ENCODE data around the gene SMTNL2.
A peak's percentile ranks its signal among the peaks of the same experiment; 100 is the strongest.

SMTNL2 gene

GRCh38 chr17:4545217-4545951, 38.9 kb upstream of the SMTNL2 start:
- DNase-seq (ENCODE audit: low read depth in 2 of 2, low spot score in 1 of 2): no peak

- DNase-seq (ENCODE audit: low read depth in 2 of 2, low spot score in 1 of 2): no peak
Observed at GRCh38 chr17:4547118-4547906, 37.0 kb upstream of the SMTNL2 start.

GRCh38 chr17:4548061-4548461, 36.3 kb upstream of the SMTNL2 start:
- no peak for DNase-seq (ENCODE audit: low read depth in 2 of 2, low spot score in 1 of 2)

GRCh38 chr17:4548721-4549531, 35.4 kb upstream of the SMTNL2 start:
- no peak for DNase-seq (ENCODE audit: low read depth in 2 of 2, low spot score in 1 of 2)

GRCh38 chr17:4549781-4550533, 34.4 kb upstream of the SMTNL2 start:
- DNase-seq (ENCODE audit: low read depth in 2 of 2, low spot score in 1 of 2): no peak

GRCh38 chr17:4550534-4551039, 33.7 kb upstream of the SMTNL2 start:
- no peak for DNase-seq (ENCODE audit: low read depth in 2 of 2, low spot score in 1 of 2)

GRCh38 chr17:4551141-4551540, 33.2 kb upstream of the SMTNL2 start:
- no peak for DNase-seq (ENCODE audit: low read depth in 2 of 2, low spot score in 1 of 2)

- DNase-seq (ENCODE audit: low read depth in 2 of 2, low spot score in 1 of 2): no peak
Observed at GRCh38 chr17:4551796-4552525, 32.4 kb upstream of the SMTNL2 start.

GRCh38 chr17:4553669-4554068, 30.7 kb upstream of the SMTNL2 start:
- DNase-seq (ENCODE audit: low read depth in 2 of 2, low spot score in 1 of 2): no peak

- DNase-seq (ENCODE audit: low read depth in 2 of 2, low spot score in 1 of 2): no peak
Observed at GRCh38 chr17:4554441-4554996, 29.8 kb upstream of the SMTNL2 start.

GRCh38 chr17:4554997-4555799, 29.1 kb upstream of the SMTNL2 start, which contains the start of gene MYBBP1A:
TSS of gene MYBBP1A (minus strand) at chr17:4555384. CDS start at chr17:4555324, 60 bp downstream.
- peak; percentile 95 for DNase-seq (ENCODE audit: low read depth in 2 of 2, low spot score in 1 of 2)

- DNase-seq (ENCODE audit: low read depth in 2 of 2, low spot score in 1 of 2): no peak
Observed at GRCh38 chr17:4555873-4556759, 28.2 kb upstream of the SMTNL2 start.

GRCh38 chr17:4556996-4557395, 27.3 kb upstream of the SMTNL2 start:
- DNase-seq (ENCODE audit: low read depth in 2 of 2, low spot score in 1 of 2): no peak

- no peak for DNase-seq (ENCODE audit: low read depth in 2 of 2, low spot score in 1 of 2)
Observed at GRCh38 chr17:4557626-4558346, 26.5 kb upstream of the SMTNL2 start.

- no peak for DNase-seq (ENCODE audit: low read depth in 2 of 2, low spot score in 1 of 2)
Observed at GRCh38 chr17:4558347-4558971, 25.9 kb upstream of the SMTNL2 start.

- no peak for DNase-seq (ENCODE audit: low read depth in 2 of 2, low spot score in 1 of 2)
Observed at GRCh38 chr17:4559139-4559791, 25.1 kb upstream of the SMTNL2 start.
